GM13976 (cell line): ENCODE measurements around the gene RHBDL1.
"Not testable (repeated sequence)": the region's sequence is repeated elsewhere in the genome, so short reads cannot be mapped to it uniquely, and the experiment has no call there.

Experiments
- DNase-seq: peaks from one replicate; pipeline ENCODE4 v3.0.0; 2012; ENCODE audit warnings: low spot score
- in situ Hi-C: fragments of 300-500 bp; cut with MboI; formaldehyde crosslinking; loops from one replicate; pipeline ENCODE4 v1.12.0; 2022; ENCODE audit warnings: low sequenced_read_pairs, mixed read lengths, inconsistent platforms; ENCODE audit not compliant: unreplicated experiment
- TF ChIP-seq, protein P1 (sequence below): IDR thresholded peaks from 2 replicates; pipeline ENCODE4 v1.5.1; 2012; ENCODE audit warnings: borderline replicate concordance, mild to moderate bottlenecking; ENCODE audit not compliant: insufficient read depth; ENCODE audit errors: extremely low read depth, missing control alignments, control extremely low read depth

Gene RHBDL1

DNA sequence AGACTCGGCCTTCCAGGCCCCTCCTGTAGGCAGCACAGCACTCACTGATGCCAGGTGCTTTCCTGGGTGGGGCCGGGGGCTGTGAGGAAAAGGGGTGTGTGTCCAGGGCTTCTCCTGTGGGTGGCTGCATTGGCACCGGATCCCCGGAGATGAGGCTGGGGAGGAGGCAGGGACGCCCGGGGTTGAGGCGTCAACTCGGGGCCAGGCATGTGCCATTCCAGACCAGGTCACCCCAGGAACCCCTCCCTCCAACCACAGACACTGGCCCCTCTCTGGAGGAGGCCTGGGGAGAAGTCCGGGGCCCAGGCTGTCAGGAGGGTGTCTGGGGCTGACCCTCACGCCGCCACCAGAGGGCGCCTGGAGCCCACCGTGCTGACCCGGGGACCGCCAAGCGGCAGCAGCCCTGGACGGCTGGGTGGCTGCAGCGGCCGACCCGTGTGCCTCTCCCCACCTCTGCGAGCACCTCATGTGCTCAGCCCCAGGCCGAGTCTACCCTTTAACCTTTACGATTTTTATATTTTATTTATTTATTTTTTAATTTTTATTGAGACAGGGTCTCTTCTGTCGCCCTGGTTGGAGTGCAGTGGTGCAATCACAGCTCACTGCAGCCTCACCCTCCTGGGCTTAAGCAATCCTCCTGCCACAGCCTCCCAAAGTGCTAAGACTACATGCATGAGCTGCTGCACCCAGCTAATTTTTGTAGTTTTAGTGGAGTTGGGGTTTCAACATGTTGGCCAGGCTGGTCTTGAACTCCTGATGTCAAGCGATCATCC lies 36.3 kb downstream of the RHBDL1 start:
- in situ Hi-C loops, result loop anchor here (5.0 kb wide), 1 partner anchor 71 kb away; no protein-coding TSS in a partner anchor
- TF ChIP-seq, protein P1, sequence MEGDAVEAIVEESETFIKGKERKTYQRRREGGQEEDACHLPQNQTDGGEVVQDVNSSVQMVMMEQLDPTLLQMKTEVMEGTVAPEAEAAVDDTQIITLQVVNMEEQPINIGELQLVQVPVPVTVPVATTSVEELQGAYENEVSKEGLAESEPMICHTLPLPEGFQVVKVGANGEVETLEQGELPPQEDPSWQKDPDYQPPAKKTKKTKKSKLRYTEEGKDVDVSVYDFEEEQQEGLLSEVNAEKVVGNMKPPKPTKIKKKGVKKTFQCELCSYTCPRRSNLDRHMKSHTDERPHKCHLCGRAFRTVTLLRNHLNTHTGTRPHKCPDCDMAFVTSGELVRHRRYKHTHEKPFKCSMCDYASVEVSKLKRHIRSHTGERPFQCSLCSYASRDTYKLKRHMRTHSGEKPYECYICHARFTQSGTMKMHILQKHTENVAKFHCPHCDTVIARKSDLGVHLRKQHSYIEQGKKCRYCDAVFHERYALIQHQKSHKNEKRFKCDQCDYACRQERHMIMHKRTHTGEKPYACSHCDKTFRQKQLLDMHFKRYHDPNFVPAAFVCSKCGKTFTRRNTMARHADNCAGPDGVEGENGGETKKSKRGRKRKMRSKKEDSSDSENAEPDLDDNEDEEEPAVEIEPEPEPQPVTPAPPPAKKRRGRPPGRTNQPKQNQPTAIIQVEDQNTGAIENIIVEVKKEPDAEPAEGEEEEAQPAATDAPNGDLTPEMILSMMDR, result peak; percentile 97
- peak; percentile 94 for DNase-seq

DNA sequence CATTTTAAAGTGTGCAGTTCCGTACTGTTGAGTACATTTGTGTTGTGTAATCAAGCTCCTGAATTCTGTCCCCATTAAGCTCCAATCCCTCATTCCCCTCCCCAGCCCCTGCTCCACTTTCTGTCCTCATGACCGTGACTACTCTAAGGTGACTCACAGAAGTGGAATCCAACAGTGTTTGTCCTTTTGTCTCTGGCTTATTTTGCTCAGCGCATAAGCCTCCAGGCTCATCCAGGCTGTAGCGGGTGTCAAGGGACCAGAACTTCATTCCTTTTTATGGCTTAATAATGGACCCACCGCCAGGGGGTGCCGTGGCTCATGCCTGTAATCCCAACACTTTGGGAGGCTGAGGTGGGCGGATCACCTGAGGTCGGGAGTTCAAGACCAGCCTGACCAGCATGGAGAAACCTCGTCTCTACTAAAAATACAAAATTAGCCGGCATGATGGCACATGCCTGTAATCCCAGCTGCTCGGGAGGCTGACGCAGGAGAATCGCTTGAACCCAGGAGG lies 37.3 kb downstream of the RHBDL1 start:
- TF ChIP-seq, protein P1, result peak; percentile 23
- in situ Hi-C loops, result loop anchor here (5.0 kb wide), 1 partner anchor 70 kb away; no protein-coding TSS in a partner anchor
- not testable (repeated sequence) for DNase-seq

DNA sequence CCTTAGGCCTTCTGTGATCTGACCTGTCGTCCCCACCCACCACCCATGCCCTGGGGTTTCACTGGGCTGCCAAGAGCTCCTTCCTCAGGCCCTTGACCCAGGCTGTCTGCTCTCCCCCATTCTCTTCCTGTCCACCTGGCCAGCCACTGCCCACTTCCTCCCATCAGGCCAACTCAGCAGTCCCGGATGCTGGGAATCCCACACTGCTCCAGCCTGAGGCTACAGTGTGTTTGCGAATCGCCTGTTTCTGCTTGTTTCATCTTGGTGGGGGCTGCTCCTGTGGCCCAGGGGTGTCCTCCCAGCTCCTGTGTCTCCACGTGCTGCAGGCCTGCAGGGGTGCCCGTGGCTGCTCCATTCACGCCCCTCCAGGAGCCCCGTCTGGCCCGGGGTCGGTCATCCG lies 38.6 kb downstream of the RHBDL1 start:
- in situ Hi-C loops, result loop anchor here (5.0 kb wide), 1 partner anchor 68 kb away; no protein-coding TSS in a partner anchor
- TF ChIP-seq, protein P1, result no peak
- no peak for DNase-seq

DNA sequence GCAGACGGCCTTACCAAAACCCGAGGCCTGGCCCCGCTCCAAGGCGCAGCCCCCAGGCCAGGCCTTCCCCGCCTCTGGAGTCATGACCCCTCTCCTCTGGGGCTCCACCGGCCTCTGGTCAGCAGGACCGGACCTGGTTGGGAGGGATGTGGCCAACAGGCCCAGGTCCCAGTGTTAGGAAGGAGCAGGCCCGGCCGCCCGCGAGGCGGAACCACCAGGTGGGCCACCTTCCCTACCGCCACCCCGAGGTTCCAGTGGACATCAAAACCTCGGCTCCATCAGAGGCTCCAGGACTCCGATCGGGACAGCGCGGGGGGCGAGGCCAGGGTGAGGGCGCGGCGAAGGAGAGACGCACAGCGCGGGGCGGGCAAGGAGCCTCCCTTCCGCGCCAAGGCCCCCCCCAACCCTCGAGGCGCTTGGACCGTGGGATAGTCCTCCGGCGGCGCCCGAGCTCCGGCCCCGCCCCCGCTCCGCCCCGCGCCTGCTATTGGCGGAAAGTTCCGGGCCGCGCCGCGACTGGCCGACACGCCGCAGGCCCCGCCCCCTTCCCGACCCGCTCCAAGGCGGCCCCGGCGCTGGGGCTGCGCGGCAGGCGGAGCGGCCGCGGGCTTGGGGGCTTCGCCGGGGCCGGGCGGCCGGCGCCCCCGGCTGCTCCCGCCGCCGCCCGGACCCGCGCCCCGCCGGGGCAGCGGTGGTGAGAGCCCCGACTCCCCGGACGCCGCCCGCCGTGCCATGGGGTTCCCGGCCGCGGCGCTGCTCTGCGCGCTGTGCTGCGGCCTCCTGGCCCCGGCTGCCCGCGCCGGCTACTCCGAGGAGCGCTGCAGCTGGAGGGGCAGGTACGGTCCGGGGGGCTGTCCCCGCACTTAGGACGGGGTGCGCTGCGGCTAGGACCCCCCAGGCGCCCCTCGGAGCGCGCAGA lies 39.3 kb downstream of the RHBDL1 start, which contains the start of gene METRN:
Gene METRN, plus strand, starts transcription at position 561 of the 919 bp plus-strand sequence. Its CDS starts 172 bp downstream, at position 733.
- in situ Hi-C loops, result loop anchor here (5.0 kb wide), 1 partner anchor 67 kb away; no protein-coding TSS in a partner anchor
- peak; percentile 94 for DNase-seq
- TF ChIP-seq, protein P1, result no peak

DNA sequence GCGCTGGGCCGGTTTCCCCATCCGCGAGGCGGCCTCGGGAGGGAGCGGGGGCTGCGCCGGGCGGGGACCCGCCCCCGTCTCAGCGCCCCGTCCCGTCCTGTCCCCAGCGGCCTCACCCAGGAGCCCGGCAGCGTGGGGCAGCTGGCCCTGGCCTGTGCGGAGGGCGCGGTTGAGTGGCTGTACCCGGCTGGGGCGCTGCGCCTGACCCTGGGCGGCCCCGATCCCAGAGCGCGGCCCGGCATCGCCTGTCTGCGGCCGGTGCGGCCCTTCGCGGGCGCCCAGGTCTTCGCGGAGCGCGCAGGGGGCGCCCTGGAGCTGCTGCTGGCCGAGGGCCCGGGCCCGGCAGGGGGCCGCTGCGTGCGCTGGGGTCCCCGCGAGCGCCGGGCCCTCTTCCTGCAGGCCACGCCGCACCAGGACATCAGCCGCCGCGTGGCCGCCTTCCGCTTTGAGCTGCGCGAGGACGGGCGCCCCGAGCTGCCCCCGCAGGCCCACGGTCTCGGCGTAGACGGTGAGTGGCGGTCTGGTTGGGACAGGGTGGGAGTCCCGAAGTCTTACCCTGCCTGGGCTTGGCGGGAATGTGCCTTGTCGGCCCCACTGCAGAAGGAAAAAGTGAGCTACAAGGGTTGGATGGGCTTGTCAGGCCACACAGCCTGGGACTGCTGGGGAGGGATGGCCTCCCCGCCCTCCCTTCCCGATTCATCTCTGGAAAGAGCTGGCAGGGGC lies 40.2 kb downstream of the RHBDL1 start:
- in situ Hi-C loops, result no loop called here
- DNase-seq, result peak; percentile 63
- TF ChIP-seq, protein P1, result peak; percentile 33

DNA sequence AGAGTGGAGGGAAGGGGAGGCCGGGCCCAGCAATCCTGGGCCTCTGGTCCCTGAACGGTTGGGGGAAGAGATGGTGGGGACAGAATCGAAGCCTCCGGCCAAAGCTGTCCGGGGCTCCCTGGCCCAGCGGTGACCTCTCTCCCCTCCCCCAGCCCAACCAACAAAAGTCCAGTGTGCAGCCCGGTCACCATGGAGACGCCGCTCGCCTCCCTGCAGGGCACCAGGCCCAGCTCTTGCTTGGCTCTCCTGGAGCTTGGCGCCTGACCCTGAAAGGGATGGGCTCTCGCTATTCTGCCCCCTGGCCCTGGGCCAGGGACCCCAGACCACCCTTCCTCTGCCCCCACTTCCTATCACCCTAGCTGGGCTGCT lies 40.7 kb downstream of the RHBDL1 start:
- TF ChIP-seq, protein P1, result no peak
- DNase-seq, result no peak
- in situ Hi-C loops, result no loop called here
